ENCODE results near the gene MOSMO.

- TF ChIP-seq POLR2A (IDR thresholded peaks at IDR 0.05) (no peak), CTCF (IDR thresholded peaks at IDR 0.05) (no peak), POLR2AphosphoS5 (IDR thresholded peaks at IDR 0.05; ENCODE audit: insufficient read depth in 1 of 2, low read depth in 1 of 2) (no peak)
Measured at GRCh38 chr16:22005746-22006145, 2.2 kb upstream of the MOSMO start.

All from vagina (tissue), 2 donors.